HG03025 (cell line): ENCODE results near the gene TEAD1.
"Not testable (repeated sequence)": the region's sequence is repeated elsewhere in the genome, so short reads cannot be mapped to it uniquely, and the experiment has no call there.

Experiments used
- ATAC-seq: cut with Tn5 transposase; IDR thresholded peaks from one replicate; pipeline ENCODE4 v1.9.1; 2021; ENCODE audit warnings: mild to moderate bottlenecking, moderate library complexity; ENCODE audit not compliant: unreplicated experiment, low FRiP score

The TEAD1 gene

GRCh38 chr11:12758117-12758516 lies 83.9 kb downstream of the TEAD1 start:
- not testable (repeated sequence) for ATAC-seq

GRCh38 chr11:12761029-12761428 lies 86.8 kb downstream of the TEAD1 start:
- no peak for ATAC-seq

GRCh38 chr11:12762278-12762677 lies 88.1 kb downstream of the TEAD1 start:
- ATAC-seq: no peak

- no peak for ATAC-seq
Measured at GRCh38 chr11:12762696-12763324, 88.6 kb downstream of the TEAD1 start.

GRCh38 chr11:12764187-12764914 lies 90.1 kb downstream of the TEAD1 start:
- ATAC-seq: no peak

GRCh38 chr11:12765428-12765827 lies 91.2 kb downstream of the TEAD1 start:
- no peak for ATAC-seq

GRCh38 chr11:12767027-12767426 lies 92.8 kb downstream of the TEAD1 start:
- no peak for ATAC-seq

GRCh38 chr11:12767577-12767976 lies 93.4 kb downstream of the TEAD1 start:
- ATAC-seq: no peak

GRCh38 chr11:12768726-12769673 lies 94.8 kb downstream of the TEAD1 start:
- ATAC-seq: no peak

- no peak for ATAC-seq
Measured at GRCh38 chr11:12769834-12770345, 95.7 kb downstream of the TEAD1 start.

- ATAC-seq: no peak
Measured at GRCh38 chr11:12770435-12770834, 96.2 kb downstream of the TEAD1 start.

GRCh38 chr11:12770966-12771597 lies 96.9 kb downstream of the TEAD1 start:
- no peak for ATAC-seq

GRCh38 chr11:12771875-12772274 lies 97.7 kb downstream of the TEAD1 start:
- ATAC-seq: no peak

GRCh38 chr11:12772324-12772723 lies 98.1 kb downstream of the TEAD1 start:
- ATAC-seq: no peak

GRCh38 chr11:12773591-12773990 lies 99.4 kb downstream of the TEAD1 start:
- no peak for ATAC-seq

GRCh38 chr11:12775955-12776354 lies 101.7 kb downstream of the TEAD1 start:
- ATAC-seq: no peak

- no peak for ATAC-seq
Measured at GRCh38 chr11:12777208-12777874, 103.1 kb downstream of the TEAD1 start.

GRCh38 chr11:12778240-12778905 lies 104.2 kb downstream of the TEAD1 start:
- no peak for ATAC-seq

GRCh38 chr11:12783765-12784164 lies 109.5 kb downstream of the TEAD1 start:
- ATAC-seq: no peak
